ENCODE data around the gene SUFU. TPM values are rescaled to one million over a fixed set of nuclear protein-coding genes. Genes with fewer than 3 reads are reported as not detected.

Gene SUFU
- total RNA-seq, 3 donors from 2014 or later (not counting 1 experiment from before 2014, with no cell fraction given): 8.2 to 13.0 (median 11.5) TPM

- H3K4me3 Mint-ChIP-seq: no peak overlapping the region
- no peak overlapping the region for H3K27ac ChIP-seq (ENCODE audit: low read length)
- DNase-seq: no peak
- H3K36me3 Mint-ChIP-seq: no peaks in the 10 kb centered on the region
- intact Hi-C loops (cut with micrococcal nuclease): no loop called here
- 84% methylated on average over 10 of the region's 10 CpGs for WGBS (ENCODE audit: insufficient coverage)
- no peaks in the 10 kb centered on the region for H3K27me3 ChIP-seq (ENCODE audit: control insufficient read depth, insufficient read depth, low read length)
- H3K4me3 ChIP-seq (ENCODE audit: low read length): no peak overlapping the region
- no peaks in the 10 kb centered on the region for H3K27me3 Mint-ChIP-seq (ENCODE audit: low read depth in 2 of 2)
- ATAC-seq: no peak
- no peaks in the 10 kb centered on the region for H3K4me1 ChIP-seq (ENCODE audit: control insufficient read depth, insufficient read depth, low read length)
- no peaks in the 10 kb centered on the region for H3K9me3 Mint-ChIP-seq
- H3K9me3 ChIP-seq (ENCODE audit: control insufficient read depth, insufficient read depth, low read length): no peaks in the 10 kb centered on the region
- no peak for TF ChIP-seq CTCF (IDR thresholded peaks at IDR 0.05)
- H3K4me1 Mint-ChIP-seq: peaks cover 0 to 2% of the 10 kb centered on the region in 2 donors
- H3K27ac Mint-ChIP-seq: no peak overlapping the region
- H3K36me3 ChIP-seq (ENCODE audit: control insufficient read depth, insufficient read depth, low read length): peaks cover 10% of the 10 kb centered on the region
Observed at GRCh38 chr10:102626026-102626685, 122.4 kb downstream of the SUFU start.

- intact Hi-C loops (cut with micrococcal nuclease): no loop called here
- H3K4me1 Mint-ChIP-seq: peaks cover 0 to 4% of the 10 kb centered on the region in 2 donors
- H3K27ac Mint-ChIP-seq: no peak overlapping the region
- no peak overlapping the region for H3K27ac ChIP-seq (ENCODE audit: low read length)
- no peak for TF ChIP-seq CTCF (IDR thresholded peaks at IDR 0.05)
- ATAC-seq (no peak), DNase-seq (no peak)
- no peaks in the 10 kb centered on the region for H3K9me3 Mint-ChIP-seq
- H3K27me3 Mint-ChIP-seq (ENCODE audit: low read depth in 2 of 2): no peaks in the 10 kb centered on the region
- no peaks in the 10 kb centered on the region for H3K9me3 ChIP-seq (ENCODE audit: control insufficient read depth, insufficient read depth, low read length)
- peaks cover 9% of the 10 kb centered on the region for H3K36me3 ChIP-seq (ENCODE audit: control insufficient read depth, insufficient read depth, low read length)
- no peaks in the 10 kb centered on the region for H3K4me1 ChIP-seq (ENCODE audit: control insufficient read depth, insufficient read depth, low read length)
- no peaks in the 10 kb centered on the region for H3K36me3 Mint-ChIP-seq
- WGBS (ENCODE audit: insufficient coverage): 91% methylated on average over 11 of the region's 12 CpGs
- H3K27me3 ChIP-seq (ENCODE audit: control insufficient read depth, insufficient read depth, low read length): no peaks in the 10 kb centered on the region
- no peak overlapping the region for H3K4me3 ChIP-seq (ENCODE audit: low read length)
- no peak overlapping the region for H3K4me3 Mint-ChIP-seq
Observed at GRCh38 chr10:102627291-102627735, 123.5 kb downstream of the SUFU start.

- H3K27ac Mint-ChIP-seq: no peak overlapping the region
- no peaks in the 10 kb centered on the region for H3K27me3 ChIP-seq (ENCODE audit: control insufficient read depth, insufficient read depth, low read length)
- intact Hi-C loops (cut with micrococcal nuclease): no loop called here
- peaks cover 2% of the 10 kb centered on the region for H3K4me1 ChIP-seq (ENCODE audit: control insufficient read depth, insufficient read depth, low read length)
- no peak overlapping the region for H3K27ac ChIP-seq (ENCODE audit: low read length)
- H3K36me3 Mint-ChIP-seq: no peaks in the 10 kb centered on the region
- ATAC-seq (no peak), DNase-seq (no peak)
- H3K9me3 ChIP-seq (ENCODE audit: control insufficient read depth, insufficient read depth, low read length): no peaks in the 10 kb centered on the region
- no peaks in the 10 kb centered on the region for H3K9me3 Mint-ChIP-seq
- peaks cover 0 to 4% of the 10 kb centered on the region in 2 donors for H3K4me1 Mint-ChIP-seq
- no peak overlapping the region for H3K4me3 ChIP-seq (ENCODE audit: low read length)
- no peak for TF ChIP-seq CTCF (IDR thresholded peaks at IDR 0.05)
- WGBS (ENCODE audit: insufficient coverage): 94% methylated on average over 8 of the region's 9 CpGs
- no peaks in the 10 kb centered on the region for H3K27me3 Mint-ChIP-seq (ENCODE audit: low read depth in 2 of 2)
- H3K36me3 ChIP-seq (ENCODE audit: control insufficient read depth, insufficient read depth, low read length): peaks cover 9% of the 10 kb centered on the region
- H3K4me3 Mint-ChIP-seq: no peak overlapping the region
Observed at GRCh38 chr10:102627736-102628293, 124.0 kb downstream of the SUFU start.
